Measurements from ENCODE around the gene GFPT1.

Gene GFPT1

GRCh38 chr2:69285379-69285894 lies 101.6 kb downstream of the GFPT1 start:
- Histone ChIP-seq H3K36me3 (ENCODE audit: insufficient read depth, low read length) (no peaks in the 10 kb centered on the region), H3K4me3 (ENCODE audit: low read depth in 1 of 2, low read length in 2 of 2) (no peak overlapping the region), H3K9ac (ENCODE audit: low read length) (no peak overlapping the region), H3K9me3 (ENCODE audit: low read length) (no peaks in the 10 kb centered on the region), H3K27ac (ENCODE audit: low read depth, low read length) (no peak overlapping the region), H3K27me3 (ENCODE audit: control insufficient read depth in 1 of 2, insufficient read depth in 2 of 2, low read length in 2 of 2) (no peaks in the 10 kb centered on the region), H3K4me1 (ENCODE audit: insufficient read depth, low read length) (peaks cover 2% of the 10 kb centered on the region)

GRCh38 chr2:69280796-69281412 lies 106.1 kb downstream of the GFPT1 start:
- H3K36me3 ChIP-seq (ENCODE audit: insufficient read depth, low read length), result no peaks in the 10 kb centered on the region
- H3K27me3 ChIP-seq (ENCODE audit: control insufficient read depth in 1 of 2, insufficient read depth in 2 of 2, low read length in 2 of 2), result no peaks in the 10 kb centered on the region
- H3K4me3 ChIP-seq (ENCODE audit: low read depth in 1 of 2, low read length in 2 of 2), result no peak overlapping the region
- no peak overlapping the region for H3K9ac ChIP-seq (ENCODE audit: low read length)
- H3K27ac ChIP-seq (ENCODE audit: low read depth, low read length), result no peak overlapping the region
- no peaks in the 10 kb centered on the region for H3K4me1 ChIP-seq (ENCODE audit: insufficient read depth, low read length)
- no peaks in the 10 kb centered on the region for H3K9me3 ChIP-seq (ENCODE audit: low read length)

- Histone ChIP-seq H3K9me3 (ENCODE audit: low read length) (no peaks in the 10 kb centered on the region), H3K4me1 (ENCODE audit: insufficient read depth, low read length) (no peaks in the 10 kb centered on the region), H3K4me3 (ENCODE audit: low read depth in 1 of 2, low read length in 2 of 2) (no peak overlapping the region), H3K9ac (ENCODE audit: low read length) (no peak overlapping the region), H3K36me3 (ENCODE audit: insufficient read depth, low read length) (no peaks in the 10 kb centered on the region), H3K27me3 (ENCODE audit: control insufficient read depth in 1 of 2, insufficient read depth in 2 of 2, low read length in 2 of 2) (no peaks in the 10 kb centered on the region), H3K27ac (ENCODE audit: low read depth, low read length) (no peak overlapping the region)
Observed at GRCh38 chr2:69279931-69280681, 106.9 kb downstream of the GFPT1 start.

GRCh38 chr2:69279211-69279610 lies 107.8 kb downstream of the GFPT1 start:
- Histone ChIP-seq H3K9me3 (ENCODE audit: low read length) (no peaks in the 10 kb centered on the region), H3K9ac (ENCODE audit: low read length) (no peak overlapping the region), H3K4me1 (ENCODE audit: insufficient read depth, low read length) (no peaks in the 10 kb centered on the region), H3K36me3 (ENCODE audit: insufficient read depth, low read length) (no peaks in the 10 kb centered on the region), H3K27me3 (ENCODE audit: control insufficient read depth in 1 of 2, insufficient read depth in 2 of 2, low read length in 2 of 2) (no peaks in the 10 kb centered on the region), H3K27ac (ENCODE audit: low read depth, low read length) (no peak overlapping the region), H3K4me3 (ENCODE audit: low read depth in 1 of 2, low read length in 2 of 2) (no peak overlapping the region)

- H3K36me3 ChIP-seq (ENCODE audit: insufficient read depth, low read length), result no peaks in the 10 kb centered on the region
- H3K27me3 ChIP-seq (ENCODE audit: control insufficient read depth in 1 of 2, insufficient read depth in 2 of 2, low read length in 2 of 2), result no peaks in the 10 kb centered on the region
- H3K9me3 ChIP-seq (ENCODE audit: low read length), result no peaks in the 10 kb centered on the region
- H3K27ac ChIP-seq (ENCODE audit: low read depth, low read length), result no peak overlapping the region
- H3K4me3 ChIP-seq (ENCODE audit: low read depth in 1 of 2, low read length in 2 of 2), result no peak overlapping the region
- H3K9ac ChIP-seq (ENCODE audit: low read length), result no peak overlapping the region
- H3K4me1 ChIP-seq (ENCODE audit: insufficient read depth, low read length), result no peaks in the 10 kb centered on the region
Observed at GRCh38 chr2:69278366-69278765, 108.7 kb downstream of the GFPT1 start.

GRCh38 chr2:69275490-69275889 lies 111.5 kb downstream of the GFPT1 start:
- Histone ChIP-seq H3K4me3 (ENCODE audit: low read depth in 1 of 2, low read length in 2 of 2) (no peak overlapping the region), H3K36me3 (ENCODE audit: insufficient read depth, low read length) (no peaks in the 10 kb centered on the region), H3K9ac (ENCODE audit: low read length) (no peak overlapping the region), H3K4me1 (ENCODE audit: insufficient read depth, low read length) (peaks cover 7% of the 10 kb centered on the region), H3K27ac (ENCODE audit: low read depth, low read length) (no peak overlapping the region), H3K27me3 (ENCODE audit: control insufficient read depth in 1 of 2, insufficient read depth in 2 of 2, low read length in 2 of 2) (no peaks in the 10 kb centered on the region), H3K9me3 (ENCODE audit: low read length) (no peaks in the 10 kb centered on the region)

- Histone ChIP-seq H3K9me3 (ENCODE audit: low read length) (no peaks in the 10 kb centered on the region), H3K36me3 (ENCODE audit: insufficient read depth, low read length) (no peaks in the 10 kb centered on the region), H3K27ac (ENCODE audit: low read depth, low read length) (no peak overlapping the region), H3K9ac (ENCODE audit: low read length) (no peak overlapping the region), H3K4me3 (ENCODE audit: low read depth in 1 of 2, low read length in 2 of 2) (no peak overlapping the region), H3K27me3 (ENCODE audit: control insufficient read depth in 1 of 2, insufficient read depth in 2 of 2, low read length in 2 of 2) (no peaks in the 10 kb centered on the region), H3K4me1 (ENCODE audit: insufficient read depth, low read length) (peaks cover 7% of the 10 kb centered on the region)
Observed at GRCh38 chr2:69272803-69273471, 114.1 kb downstream of the GFPT1 start.

- no peak overlapping the region for H3K4me3 ChIP-seq (ENCODE audit: low read depth in 1 of 2, low read length in 2 of 2)
- no peak overlapping the region for H3K9ac ChIP-seq (ENCODE audit: low read length)
- no peaks in the 10 kb centered on the region for H3K9me3 ChIP-seq (ENCODE audit: low read length)
- H3K4me1 ChIP-seq (ENCODE audit: insufficient read depth, low read length), result peaks cover 7% of the 10 kb centered on the region
- H3K27me3 ChIP-seq (ENCODE audit: control insufficient read depth in 1 of 2, insufficient read depth in 2 of 2, low read length in 2 of 2), result no peaks in the 10 kb centered on the region
- H3K36me3 ChIP-seq (ENCODE audit: insufficient read depth, low read length), result no peaks in the 10 kb centered on the region
- H3K27ac ChIP-seq (ENCODE audit: low read depth, low read length), result no peak overlapping the region
Observed at GRCh38 chr2:69271831-69272257, 115.2 kb downstream of the GFPT1 start.
